Raji (cell line): Measurements from ENCODE around the gene PRICKLE1.
A peak's percentile ranks its signal among the peaks of the same experiment; 100 is the strongest.

Experiments
- POLR2A ChIP-seq: IDR thresholded peaks from 2 replicates; pipeline ENCODE4 v1.6.1; 2011; ENCODE audit warnings: low read depth, low read length, control low read depth; ENCODE audit not compliant: insufficient read depth

Gene PRICKLE1

DNA sequence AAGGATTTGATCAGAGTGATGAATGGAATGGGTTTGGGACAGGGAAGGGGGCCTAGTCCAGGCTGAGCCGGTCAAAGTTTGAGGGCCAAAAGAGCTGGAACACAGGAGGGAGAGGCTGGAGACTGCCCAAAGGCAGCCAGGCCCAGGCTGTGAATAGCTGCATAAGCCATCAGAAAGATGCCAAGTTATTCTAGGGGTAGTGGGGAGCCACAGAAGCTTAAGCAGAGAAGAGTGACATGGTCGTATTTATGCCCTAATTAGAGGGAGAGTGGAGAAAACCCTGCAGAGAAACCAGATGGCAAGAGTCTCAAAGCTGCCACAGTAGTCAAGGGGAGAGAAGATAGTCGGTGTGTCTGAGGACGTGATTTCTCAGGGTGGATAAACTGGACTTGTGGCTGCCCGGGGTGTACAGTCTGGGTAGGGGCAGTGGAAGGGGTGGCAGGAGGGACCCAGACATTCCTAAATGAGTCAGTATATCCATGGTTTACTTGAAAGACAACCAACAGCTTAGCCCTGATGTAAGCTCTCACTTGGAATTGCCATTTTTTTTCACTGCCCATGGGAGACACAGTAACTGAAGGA is 99.2 kb downstream of the PRICKLE1 start:
- no peak for TF ChIP-seq POLR2A

DNA sequence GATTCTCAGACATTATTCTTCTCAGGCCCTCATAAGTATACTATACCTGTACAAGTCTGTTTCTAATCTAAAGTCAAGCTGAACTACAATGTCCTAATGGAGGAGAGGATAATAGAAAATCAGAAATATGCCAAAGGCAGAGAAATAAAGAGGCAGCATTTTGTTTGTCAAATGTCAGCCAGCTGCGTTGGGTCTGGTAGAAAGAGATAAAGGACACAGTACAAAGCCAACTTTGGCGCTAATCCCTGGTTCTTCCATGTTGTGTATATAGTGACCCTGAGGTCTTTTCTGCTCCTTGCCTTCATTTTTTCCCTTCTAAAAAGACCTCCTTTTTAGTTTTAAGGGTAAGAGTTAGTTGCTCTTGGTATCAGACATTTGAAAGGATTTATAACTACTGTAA is 103.1 kb downstream of the PRICKLE1 start:
- TF ChIP-seq POLR2A = no peak

DNA sequence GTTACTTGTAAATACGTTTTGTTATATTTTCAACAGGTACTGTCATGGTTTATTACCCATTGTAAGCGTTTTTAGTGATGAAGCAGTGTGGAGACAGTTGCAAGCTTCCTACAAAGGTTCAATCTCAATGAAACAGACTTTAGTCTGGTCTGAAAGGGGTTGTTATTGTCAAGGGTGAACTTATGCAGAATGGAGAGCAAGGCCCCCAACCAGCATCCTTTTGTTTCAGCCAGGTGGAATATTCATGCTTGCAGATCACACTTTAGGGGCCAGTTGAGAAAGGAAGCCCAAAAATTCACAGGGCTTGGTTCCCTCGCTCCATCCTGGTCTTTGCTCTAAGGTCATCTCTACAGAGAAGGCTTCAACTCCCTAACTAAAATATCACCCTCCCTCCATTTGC is 103.7 kb downstream of the PRICKLE1 start:
- no peak for TF ChIP-seq POLR2A

DNA sequence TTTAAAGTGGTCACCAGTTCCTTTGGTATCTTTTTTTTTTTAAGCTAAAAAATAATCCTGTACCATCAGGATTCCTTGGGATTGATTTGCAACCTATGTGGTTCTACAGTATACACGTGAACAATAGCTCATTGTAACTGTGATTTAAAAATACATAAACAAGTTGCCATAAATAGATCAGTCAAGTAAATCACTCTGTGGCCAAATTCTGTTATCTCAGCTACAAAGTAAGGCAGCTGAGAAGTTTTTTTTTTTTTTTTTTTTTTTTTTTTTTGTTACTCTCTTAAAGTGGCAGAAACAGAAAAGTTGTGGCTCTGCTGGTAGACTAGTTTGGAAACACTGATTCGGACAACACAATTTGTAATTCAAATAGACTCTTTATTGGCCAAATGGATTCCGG is 104.5 kb downstream of the PRICKLE1 start:
- no peak for TF ChIP-seq POLR2A

DNA sequence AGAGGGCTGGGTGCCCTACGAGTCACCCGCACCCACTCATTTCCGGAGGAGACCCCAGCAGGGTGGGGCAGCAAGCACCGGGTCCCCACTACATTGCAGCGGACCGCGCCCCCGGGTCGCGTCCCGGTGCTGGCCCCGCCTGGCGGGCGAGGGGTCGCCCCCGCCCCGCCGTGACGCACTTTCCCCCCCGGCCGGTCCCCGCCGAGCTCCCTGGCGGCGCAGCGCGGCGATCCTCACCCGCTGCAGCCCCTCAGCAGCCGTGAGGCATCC is 106.1 kb downstream of the PRICKLE1 start:
- no peak for TF ChIP-seq POLR2A

DNA sequence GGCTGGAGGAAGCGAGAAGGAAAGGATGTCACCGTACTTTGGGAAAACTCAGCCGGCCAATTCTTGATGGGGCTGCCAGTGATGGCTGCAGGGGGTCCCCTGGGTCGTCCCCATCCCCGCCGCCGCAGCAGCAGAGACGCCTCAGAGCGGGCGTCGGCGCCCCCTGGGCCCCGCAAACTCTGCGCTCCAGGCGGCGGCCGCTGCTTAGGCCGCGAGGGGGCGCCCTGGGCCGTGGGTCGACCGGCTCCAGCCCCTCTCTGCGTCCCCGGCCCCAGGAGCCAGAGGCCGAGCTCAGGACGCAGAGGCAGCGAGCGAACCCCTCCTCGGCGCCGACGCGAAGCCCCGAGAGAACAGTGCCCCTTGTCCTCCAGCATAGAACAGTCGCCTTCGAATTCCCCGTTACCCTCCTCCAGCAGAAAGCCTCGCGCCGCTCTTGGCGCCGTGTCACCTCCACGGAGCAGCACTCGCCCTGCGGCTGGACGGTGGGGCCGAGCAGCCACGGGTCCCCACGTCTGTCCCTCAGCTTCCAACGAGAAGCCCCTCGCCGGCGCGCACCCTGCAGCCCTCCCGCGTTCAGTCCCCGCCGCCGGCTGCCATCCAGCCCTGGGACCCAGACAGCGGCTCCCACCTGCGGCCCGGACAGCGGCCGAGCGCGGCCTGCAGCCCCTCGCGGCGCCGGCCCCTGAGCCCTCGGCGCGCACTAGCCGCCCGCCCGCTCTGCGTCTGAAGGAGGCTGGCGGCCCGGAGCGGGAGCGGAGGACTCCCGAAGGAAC is 106.6 kb downstream of the PRICKLE1 start:
- no peak for TF ChIP-seq POLR2A

DNA sequence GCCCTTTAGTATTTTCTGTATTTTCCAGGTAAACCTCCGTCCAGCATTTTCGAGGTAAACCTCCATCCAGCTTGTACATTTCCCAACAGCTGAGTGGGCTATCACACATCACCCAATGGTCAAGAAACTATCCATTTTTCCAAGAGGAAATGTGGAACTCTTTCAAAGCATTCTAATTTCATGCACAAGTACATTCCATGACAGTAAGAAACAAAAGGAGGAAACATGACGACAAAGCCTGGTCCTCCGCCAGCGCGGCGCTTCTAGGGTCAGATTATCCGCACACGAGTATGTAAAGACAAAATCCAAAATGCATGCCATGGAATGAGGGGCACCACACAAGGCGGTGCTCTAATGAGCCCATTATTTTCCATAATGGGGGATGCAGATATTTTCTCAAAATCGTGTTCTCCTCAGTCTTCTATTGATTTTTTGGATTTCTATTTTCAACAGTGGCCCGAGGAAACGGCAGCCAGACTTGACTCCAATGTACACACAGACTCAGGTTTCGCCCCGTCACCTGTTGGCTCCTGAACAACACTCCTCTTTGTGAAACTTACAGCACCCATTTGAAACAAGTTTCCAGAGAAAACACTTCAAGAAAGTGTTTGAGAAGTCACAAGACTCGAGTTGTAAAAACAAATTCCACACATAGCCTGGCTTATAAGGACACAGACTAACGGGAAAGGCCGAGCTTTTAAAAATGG is 107.4 kb downstream of the PRICKLE1 start:
- TF ChIP-seq POLR2A = no peak

DNA sequence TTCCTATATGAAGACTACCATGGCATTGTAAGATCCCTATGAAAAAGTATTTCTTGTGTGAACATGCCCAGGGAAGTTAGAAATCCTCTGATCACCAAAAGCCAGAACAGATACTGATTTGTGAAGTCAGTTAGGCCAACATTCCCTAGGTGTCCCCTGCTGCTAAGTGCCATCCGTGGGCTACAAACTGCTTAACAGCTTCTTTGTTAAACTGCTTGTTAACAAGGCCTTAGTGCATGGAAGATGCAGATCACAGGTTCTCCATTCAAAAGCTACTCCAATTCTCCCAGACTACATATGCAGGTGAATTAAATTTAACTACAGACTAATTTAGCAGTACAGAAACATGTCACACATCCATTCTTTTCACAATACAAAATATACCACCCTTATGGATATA is 108.2 kb downstream of the PRICKLE1 start:
- no peak for TF ChIP-seq POLR2A

DNA sequence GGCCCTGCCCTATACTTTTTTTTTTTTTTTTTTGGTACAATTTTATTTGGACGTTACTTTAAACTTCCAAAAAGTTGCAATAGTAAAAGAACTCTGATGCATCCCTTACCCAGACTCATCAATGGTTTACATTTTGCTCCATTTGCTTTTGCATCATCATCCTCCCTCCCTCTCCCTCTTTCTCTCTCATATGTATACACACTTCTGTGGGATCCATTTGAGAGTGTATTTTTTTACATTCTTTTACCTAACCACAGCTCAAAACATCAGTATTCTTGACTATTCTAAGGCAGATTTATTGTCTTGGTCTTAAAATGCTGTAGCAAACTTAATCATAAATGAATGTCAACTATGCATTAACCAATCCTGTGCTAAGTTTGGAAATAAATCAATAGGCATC is 111.6 kb downstream of the PRICKLE1 start:
- no peak for TF ChIP-seq POLR2A

DNA sequence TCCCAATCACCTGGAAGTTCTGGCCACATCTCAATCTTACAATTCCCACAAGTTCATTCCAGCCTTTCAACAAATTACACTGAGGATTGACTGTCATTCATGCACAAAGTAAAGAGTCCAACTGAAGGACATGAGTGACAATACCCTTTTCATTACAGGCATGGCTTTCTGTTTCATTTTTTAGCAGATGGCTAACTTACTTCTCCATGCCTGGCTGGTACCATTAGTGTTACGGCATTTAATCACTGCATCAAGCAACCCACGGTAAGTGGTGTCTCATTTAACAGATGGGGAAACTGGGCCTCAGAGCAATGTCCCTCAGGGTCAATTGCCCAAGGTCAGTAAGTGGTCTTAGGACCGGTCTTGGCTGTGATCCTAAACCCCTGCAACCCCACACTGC is 114.4 kb downstream of the PRICKLE1 start:
- no peak for TF ChIP-seq POLR2A

DNA sequence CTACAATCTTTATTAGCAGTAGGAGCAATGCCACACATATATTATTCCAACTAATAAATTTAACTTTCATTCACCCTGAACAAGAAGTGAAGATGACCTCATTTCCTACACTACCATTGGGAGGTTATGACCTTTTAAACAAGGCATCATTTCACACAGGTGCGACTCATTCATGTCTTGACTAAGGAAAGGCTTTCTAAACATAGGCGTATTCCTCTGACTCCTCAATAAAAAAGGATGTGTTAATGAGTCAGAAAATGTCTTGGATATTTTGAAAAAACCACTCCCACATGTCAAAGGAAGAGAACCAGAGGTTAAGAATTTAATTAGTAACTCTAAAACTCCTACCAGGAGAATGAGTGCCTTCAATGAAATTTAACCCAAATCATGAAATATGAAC is 115.2 kb downstream of the PRICKLE1 start:
- no peak for TF ChIP-seq POLR2A

DNA sequence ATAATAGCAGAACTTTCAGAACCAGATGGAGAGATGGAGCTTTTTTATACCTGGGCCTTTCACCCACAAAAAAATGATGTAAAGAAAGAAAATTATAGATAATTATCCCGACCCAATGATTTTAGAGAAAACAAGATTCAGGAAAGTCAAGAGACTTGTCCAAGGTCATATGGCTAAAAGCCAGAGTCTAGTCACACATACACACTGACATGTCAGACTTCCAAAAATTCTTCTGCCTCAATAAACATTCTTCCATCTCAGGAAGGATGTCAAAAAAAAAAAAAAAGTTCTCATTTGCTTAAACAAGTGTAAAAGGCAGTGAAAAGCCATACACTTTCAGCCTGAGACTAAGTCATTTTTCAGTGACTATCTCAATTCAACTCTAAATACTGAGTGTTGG is 116.0 kb downstream of the PRICKLE1 start:
- TF ChIP-seq POLR2A = no peak

DNA sequence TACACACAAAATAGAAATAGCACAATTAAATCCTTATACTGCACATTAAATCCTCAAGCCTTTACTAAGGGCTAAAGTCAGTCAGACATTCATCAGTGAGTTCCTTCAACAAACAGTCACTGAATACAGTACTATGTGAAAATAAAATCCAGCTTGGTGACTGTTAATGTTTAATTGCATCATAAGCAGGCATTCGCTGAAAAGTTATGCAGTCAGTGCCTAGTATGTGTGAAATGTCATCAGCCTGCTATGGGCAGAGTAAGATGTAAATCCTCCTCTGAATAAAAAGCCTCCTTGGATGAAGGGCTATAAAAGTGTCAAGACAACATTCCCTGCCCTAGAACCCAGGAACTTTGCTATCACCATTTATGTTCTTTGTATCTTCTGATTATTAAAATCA is 116.4 kb downstream of the PRICKLE1 start:
- no peak for TF ChIP-seq POLR2A

DNA sequence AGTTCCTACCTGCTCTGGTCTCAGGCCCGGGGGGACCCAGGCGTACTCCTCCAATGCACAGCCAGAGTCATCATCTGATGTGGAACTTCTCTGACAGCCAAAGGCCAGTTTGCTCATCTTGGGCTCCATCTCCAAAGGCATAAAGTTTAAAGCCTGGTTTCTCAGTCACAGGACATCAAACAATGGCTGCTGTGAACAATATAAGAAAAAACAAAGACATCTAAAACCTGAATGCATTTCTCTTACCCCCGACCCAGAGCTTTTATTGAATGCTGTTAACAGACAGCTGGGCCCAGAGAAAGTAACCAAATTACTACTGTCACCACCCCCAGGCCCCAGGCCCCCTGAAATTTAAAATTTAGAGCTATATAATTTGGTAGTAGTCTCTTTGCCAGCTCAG is 117.2 kb downstream of the PRICKLE1 start:
- no peak for TF ChIP-seq POLR2A

DNA sequence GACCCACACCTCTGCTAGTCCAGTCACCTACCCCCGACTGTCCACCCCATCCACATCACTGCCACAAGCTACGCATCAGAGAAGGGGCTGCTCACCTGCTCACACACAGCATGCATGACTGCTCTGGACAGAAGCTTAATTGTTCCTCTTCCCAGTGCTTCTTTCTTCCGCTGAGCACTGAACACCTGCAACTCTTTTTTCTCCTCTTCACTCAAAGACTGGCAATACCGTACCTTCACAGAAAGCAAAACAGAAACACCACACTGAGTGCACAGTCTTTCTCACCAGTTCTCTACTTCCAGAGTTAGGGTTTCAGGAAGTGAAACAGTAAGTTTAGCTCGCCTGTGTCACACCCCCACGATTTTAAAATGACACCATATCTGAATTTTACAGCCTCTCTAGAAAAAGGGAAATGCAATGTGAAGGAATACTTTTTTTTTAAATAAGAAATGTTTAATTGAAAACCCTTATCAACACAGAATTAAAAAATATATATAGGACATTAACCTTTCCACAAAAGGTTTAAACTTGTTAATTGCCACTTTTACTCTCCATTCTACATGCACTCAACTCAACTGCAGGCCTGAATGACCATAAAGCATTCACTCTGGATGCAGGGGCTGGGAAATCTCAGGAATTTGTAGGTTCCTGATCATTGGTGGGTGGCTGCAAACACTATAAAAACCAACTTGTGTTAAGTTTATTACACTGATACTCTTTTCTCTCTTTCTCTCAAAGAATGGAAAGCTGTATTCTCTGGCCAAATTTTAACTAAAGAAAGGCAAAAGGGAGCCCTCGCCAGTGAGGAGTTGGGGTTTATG is 120.0 kb downstream of the PRICKLE1 start:
- 0 out of 2 replicates have a peak, but pooled peaks have one; percentile 15 for TF ChIP-seq POLR2A

DNA sequence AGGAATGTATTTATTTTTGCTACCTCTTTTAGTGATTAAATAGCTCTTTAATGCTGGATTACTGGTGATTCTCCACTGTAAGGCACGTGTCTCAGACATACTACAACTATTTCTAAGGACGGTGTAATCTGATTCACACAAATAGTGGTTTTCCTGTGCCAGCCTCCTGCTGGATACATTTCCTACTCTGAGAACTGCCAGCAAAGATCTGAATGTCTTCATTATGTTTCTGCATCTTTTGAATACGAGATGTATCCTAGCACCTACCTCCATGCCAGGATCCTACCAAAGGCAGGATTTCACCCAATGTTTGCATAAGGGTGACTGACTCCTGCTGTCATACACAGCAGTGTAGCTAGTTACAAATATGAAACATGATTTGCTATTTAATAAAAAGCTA is 120.6 kb downstream of the PRICKLE1 start:
- TF ChIP-seq POLR2A = no peak
